Activated T-helper 1 cell treated with anti-CD3 and anti-CD28 coated beads, Interleukin-12 subunit alpha, Interleukin-12 subunit beta, Interleukin-2, Interleukin-4 antibody, amounts not matched to agents 30 ng/mL and 10 ng/mL and 1 ng/mL, durations not matched to agents 14 hours and 24 hours and 36 hours (primary cell): Measurements from ENCODE around the gene CREB5. TPM values are rescaled to one million over a fixed set of nuclear protein-coding genes. Genes with fewer than 3 reads are reported as not detected.

Source experiments
- DNase-seq: peaks from one replicate; pipeline ENCODE4 v3.0.0; 2021; ENCODE audit warnings: low spot score
- H3K27ac Mint-ChIP-seq: one replicate; pipeline ENCODE4 v1.8.0; 2021; ENCODE audit warnings: mild to moderate bottlenecking, mixed read lengths
- H3K27me3 Mint-ChIP-seq: one replicate; pipeline ENCODE4 v1.8.0; 2022; ENCODE audit warnings: mild to moderate bottlenecking, moderate library complexity, mixed read lengths; ENCODE audit not compliant: insufficient read depth
- H3K36me3 Mint-ChIP-seq: one replicate; pipeline ENCODE4 v1.8.0; 2021; ENCODE audit warnings: low read depth, mixed read lengths
- H3K4me1 Mint-ChIP-seq: one replicate; pipeline ENCODE4 v1.8.0; 2021; ENCODE audit warnings: low read depth, mixed read lengths
- H3K4me3 Mint-ChIP-seq: one replicate; pipeline ENCODE4 v1.8.0; 2021; ENCODE audit warnings: mild to moderate bottlenecking, moderate library complexity, mixed read lengths
- H3K9me3 Mint-ChIP-seq: one replicate; pipeline ENCODE4 v1.8.0; 2021; ENCODE audit warnings: mixed read lengths
- intact Hi-C: fragments of 100-400 bp; cut with micrococcal nuclease; formaldehyde crosslinking; loops from one replicate; pipeline ENCODE4 v1.15.1; 2024
- total RNA-seq: library from RNA; stranded (reverse); gene quantifications from 2 replicates; pipeline ENCODE4 v1.2.3, GENCODE V29; 2022

The CREB5 gene
- total RNA-seq, 1 donor from 2014 or later: not detected

GRCh38 chr7:28560767-28561166, 148.4 kb downstream of the CREB5 start:
- no peaks in the 10 kb centered on the region for H3K9me3 Mint-ChIP-seq
- H3K4me1 Mint-ChIP-seq: no peaks in the 10 kb centered on the region
- no peak overlapping the region for H3K27ac Mint-ChIP-seq
- no peaks in the 10 kb centered on the region for H3K36me3 Mint-ChIP-seq
- H3K4me3 Mint-ChIP-seq: no peak overlapping the region
- DNase-seq: no peak
- no peaks in the 10 kb centered on the region for H3K27me3 Mint-ChIP-seq
- intact Hi-C loops: no loop called here

- no peak overlapping the region for H3K27ac Mint-ChIP-seq
- no peaks in the 10 kb centered on the region for H3K36me3 Mint-ChIP-seq
- H3K9me3 Mint-ChIP-seq: no peaks in the 10 kb centered on the region
- no peak for DNase-seq
- intact Hi-C loops: no loop called here
- no peak overlapping the region for H3K4me3 Mint-ChIP-seq
- no peaks in the 10 kb centered on the region for H3K27me3 Mint-ChIP-seq
- H3K4me1 Mint-ChIP-seq: no peaks in the 10 kb centered on the region
Measured at GRCh38 chr7:28564033-28564432, 151.7 kb downstream of the CREB5 start.

- no peak for DNase-seq
- intact Hi-C loops: no loop called here
- no peaks in the 10 kb centered on the region for H3K27me3 Mint-ChIP-seq
Measured at GRCh38 chr7:28564755-28565374, 152.5 kb downstream of the CREB5 start.

GRCh38 chr7:28565980-28566379, 153.7 kb downstream of the CREB5 start:
- Mint-ChIP-seq H3K4me3 (no peak overlapping the region), H3K27ac (no peak overlapping the region), H3K9me3 (no peaks in the 10 kb centered on the region), H3K36me3 (no peaks in the 10 kb centered on the region), H3K27me3 (no peaks in the 10 kb centered on the region), H3K4me1 (no peaks in the 10 kb centered on the region)
- intact Hi-C loops: no loop called here
- no peak for DNase-seq

More at GRCh38 chr7:28564755-28565374, 152.5 kb downstream of the CREB5 start:
- Mint-ChIP-seq H3K36me3 (no peaks in the 10 kb centered on the region), H3K27ac (no peak overlapping the region), H3K9me3 (no peaks in the 10 kb centered on the region), H3K4me3 (no peak overlapping the region), H3K4me1 (no peaks in the 10 kb centered on the region)

- H3K9me3 Mint-ChIP-seq: no peaks in the 10 kb centered on the region
- no peak for DNase-seq
- no peaks in the 10 kb centered on the region for H3K4me1 Mint-ChIP-seq
- H3K27me3 Mint-ChIP-seq: no peaks in the 10 kb centered on the region
- intact Hi-C loops: no loop called here
- no peaks in the 10 kb centered on the region for H3K36me3 Mint-ChIP-seq
- H3K4me3 Mint-ChIP-seq: no peak overlapping the region
- no peak overlapping the region for H3K27ac Mint-ChIP-seq
Measured at GRCh38 chr7:28570113-28570969, 158.0 kb downstream of the CREB5 start.

- H3K4me1 Mint-ChIP-seq: no peaks in the 10 kb centered on the region
- no peaks in the 10 kb centered on the region for H3K27me3 Mint-ChIP-seq
- H3K9me3 Mint-ChIP-seq: no peaks in the 10 kb centered on the region
- intact Hi-C loops: no loop called here
- no peak overlapping the region for H3K4me3 Mint-ChIP-seq
- DNase-seq: no peak
- no peak overlapping the region for H3K27ac Mint-ChIP-seq
- H3K36me3 Mint-ChIP-seq: no peaks in the 10 kb centered on the region
Measured at GRCh38 chr7:28570970-28571288, 158.6 kb downstream of the CREB5 start.

- H3K36me3 Mint-ChIP-seq: no peaks in the 10 kb centered on the region
- no peaks in the 10 kb centered on the region for H3K4me1 Mint-ChIP-seq
- DNase-seq: no peak
- H3K9me3 Mint-ChIP-seq: no peaks in the 10 kb centered on the region
- intact Hi-C loops: no loop called here
- H3K4me3 Mint-ChIP-seq: no peak overlapping the region
- H3K27me3 Mint-ChIP-seq: no peaks in the 10 kb centered on the region
- H3K27ac Mint-ChIP-seq: no peak overlapping the region
Measured at GRCh38 chr7:28571405-28571804, 159.1 kb downstream of the CREB5 start.

GRCh38 chr7:28572321-28573058, 160.2 kb downstream of the CREB5 start:
- H3K4me3 Mint-ChIP-seq: no peak overlapping the region
- no peak for DNase-seq
- no peak overlapping the region for H3K27ac Mint-ChIP-seq
- intact Hi-C loops: no loop called here
- no peaks in the 10 kb centered on the region for H3K4me1 Mint-ChIP-seq
- no peaks in the 10 kb centered on the region for H3K36me3 Mint-ChIP-seq
- no peaks in the 10 kb centered on the region for H3K9me3 Mint-ChIP-seq
- H3K27me3 Mint-ChIP-seq: no peaks in the 10 kb centered on the region

- DNase-seq: no peak
- no peaks in the 10 kb centered on the region for H3K27me3 Mint-ChIP-seq
- H3K36me3 Mint-ChIP-seq: no peaks in the 10 kb centered on the region
- no peaks in the 10 kb centered on the region for H3K4me1 Mint-ChIP-seq
- H3K4me3 Mint-ChIP-seq: no peak overlapping the region
- H3K27ac Mint-ChIP-seq: no peak overlapping the region
- intact Hi-C loops: no loop called here
- H3K9me3 Mint-ChIP-seq: no peaks in the 10 kb centered on the region
Measured at GRCh38 chr7:28573059-28573553, 160.8 kb downstream of the CREB5 start.

- no peak overlapping the region for H3K4me3 Mint-ChIP-seq
- no peaks in the 10 kb centered on the region for H3K9me3 Mint-ChIP-seq
- H3K4me1 Mint-ChIP-seq: no peaks in the 10 kb centered on the region
- no peak overlapping the region for H3K27ac Mint-ChIP-seq
- no peaks in the 10 kb centered on the region for H3K27me3 Mint-ChIP-seq
- intact Hi-C loops: no loop called here
- H3K36me3 Mint-ChIP-seq: no peaks in the 10 kb centered on the region
- no peak for DNase-seq
Measured at GRCh38 chr7:28573651-28574301, 161.5 kb downstream of the CREB5 start.

GRCh38 chr7:28575241-28575643, 162.9 kb downstream of the CREB5 start:
- DNase-seq: no peak
- Mint-ChIP-seq H3K4me1 (no peaks in the 10 kb centered on the region), H3K27me3 (no peaks in the 10 kb centered on the region), H3K27ac (no peak overlapping the region), H3K36me3 (no peaks in the 10 kb centered on the region), H3K4me3 (no peak overlapping the region), H3K9me3 (no peaks in the 10 kb centered on the region)
- intact Hi-C loops: no loop called here

- no peak for DNase-seq
Measured at GRCh38 chr7:28576656-28577055, 164.3 kb downstream of the CREB5 start.

More at GRCh38 chr7:28576656-28577055, 164.3 kb downstream of the CREB5 start:
- Mint-ChIP-seq H3K4me3 (no peak overlapping the region), H3K9me3 (no peaks in the 10 kb centered on the region), H3K4me1 (no peaks in the 10 kb centered on the region), H3K27me3 (no peaks in the 10 kb centered on the region), H3K36me3 (no peaks in the 10 kb centered on the region), H3K27ac (no peak overlapping the region)
- intact Hi-C loops: no loop called here
